AG09309 (cell line): ENCODE measurements around the gene NFIB.

ENCODE experiments used
- DNase-seq: peaks from one replicate; pipeline ENCODE4 v3.0.0-alpha.2; 2010; ENCODE audit warnings: low read depth
- H3K4me3 ChIP-seq: 2 replicates; pipeline ENCODE4 v1.5.1; 2011; ENCODE audit warnings: mild to moderate bottlenecking, low read depth, low read length, moderate library complexity; ENCODE audit not compliant: control insufficient read depth
- CTCF ChIP-seq: IDR thresholded peaks from 2 replicates; pipeline ENCODE4 v1.5.1; 2011; ENCODE audit warnings: mild to moderate bottlenecking, low read depth, low read length, inconsistent platforms; ENCODE audit not compliant: insufficient read depth, control insufficient read depth; ENCODE audit errors: missing control alignments

NFIB gene

DNA sequence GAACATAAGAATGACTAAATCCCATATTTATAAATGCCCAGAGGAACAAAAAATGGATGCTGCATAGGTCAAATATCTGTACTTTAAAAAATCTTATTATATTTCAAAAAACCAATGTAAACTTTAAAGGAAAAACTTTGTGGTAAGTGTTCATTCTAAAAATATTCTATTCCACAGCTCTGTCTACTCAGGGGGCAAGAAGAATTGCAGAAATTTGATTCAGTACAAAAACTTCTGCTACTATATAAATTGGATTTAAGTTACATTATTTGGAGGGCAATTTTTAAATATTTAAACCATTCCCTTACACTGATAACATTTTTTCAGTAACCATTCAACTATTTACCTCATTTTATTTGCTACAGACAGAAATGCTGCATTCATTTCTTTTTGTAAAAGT lies 32.1 kb downstream of the NFIB start:
- no peak for TF ChIP-seq CTCF
- H3K4me3 ChIP-seq: no peak overlapping the region
- no peak for DNase-seq

- no peak for DNase-seq
- TF ChIP-seq CTCF: no peak
- no peak overlapping the region for H3K4me3 ChIP-seq
Observed at GRCh38 chr9:14281136-14281795, 32.7 kb downstream of the NFIB start.

- H3K4me3 ChIP-seq: no peak overlapping the region
- no peak for DNase-seq
- TF ChIP-seq CTCF: no peak
Observed at GRCh38 chr9:14279671-14280070, 34.3 kb downstream of the NFIB start.

- no peak for TF ChIP-seq CTCF
- no peak overlapping the region for H3K4me3 ChIP-seq
- no peak for DNase-seq
Observed at GRCh38 chr9:14278291-14278721, 35.6 kb downstream of the NFIB start.

- no peak for DNase-seq
- no peak overlapping the region for H3K4me3 ChIP-seq
- no peak for TF ChIP-seq CTCF
Observed at GRCh38 chr9:14277761-14278160, 36.2 kb downstream of the NFIB start.

DNA sequence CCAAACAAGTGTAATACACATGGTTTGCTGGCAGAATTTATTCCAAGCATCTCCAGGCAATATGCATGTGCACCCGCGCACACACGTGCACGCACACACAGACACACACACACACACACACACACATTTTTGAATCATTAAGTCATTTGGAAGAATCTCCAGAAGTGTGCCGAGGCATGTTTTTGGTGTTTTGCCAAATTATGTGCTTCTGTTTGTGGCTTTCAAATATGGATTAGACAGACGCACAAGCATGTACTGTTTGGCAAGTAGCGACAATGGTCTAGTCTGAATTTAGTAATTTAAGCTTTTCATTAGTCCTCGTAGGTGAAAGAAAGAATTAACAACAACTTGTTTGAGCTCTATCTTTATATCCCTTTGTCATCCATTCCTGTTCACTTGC lies 36.7 kb downstream of the NFIB start:
- TF ChIP-seq CTCF: no peak
- no peak overlapping the region for H3K4me3 ChIP-seq
- DNase-seq: no peak
